HG03196 (cell line): ENCODE data around the gene NEGR1.

ENCODE experiments used
- ATAC-seq: cut with Tn5 transposase; IDR thresholded peaks from one replicate; pipeline ENCODE4 v1.9.1; 2021; ENCODE audit not compliant: unreplicated experiment

NEGR1 gene

DNA sequence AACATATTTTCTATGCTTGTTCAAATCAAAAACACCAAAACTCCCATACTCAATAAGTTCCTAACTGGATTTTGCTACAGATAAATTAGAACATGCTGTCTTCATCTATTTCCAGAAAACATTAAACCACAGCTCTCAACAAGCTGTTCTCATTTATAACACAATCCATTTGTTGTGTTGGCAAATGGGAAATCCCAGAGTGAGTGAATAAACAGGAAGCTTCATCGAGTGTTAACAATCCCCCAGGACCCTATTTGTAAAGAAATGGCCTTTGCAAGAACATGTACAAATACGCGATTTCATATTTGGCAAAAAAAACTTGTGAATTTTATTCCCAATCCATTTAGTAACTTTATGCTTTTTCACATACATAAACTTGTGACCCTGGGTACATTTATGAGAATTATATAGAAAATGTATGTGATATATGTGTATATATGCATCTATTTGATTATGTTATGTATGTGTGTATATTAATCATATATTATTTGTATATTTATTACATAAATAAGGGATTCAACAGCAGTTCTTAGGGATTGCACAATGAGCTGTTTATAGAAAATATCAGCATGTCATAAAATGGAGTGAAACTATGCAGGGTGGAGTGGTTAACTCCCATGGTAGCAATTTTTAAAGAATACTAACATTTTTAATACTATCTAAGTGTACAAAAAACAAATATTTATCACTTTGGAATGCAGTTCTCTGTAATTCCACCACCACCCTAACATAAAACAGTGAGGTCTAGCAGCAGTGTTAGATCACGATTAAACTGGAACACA lies 160.0 kb downstream of the NEGR1 start:
- ATAC-seq: no peak

DNA sequence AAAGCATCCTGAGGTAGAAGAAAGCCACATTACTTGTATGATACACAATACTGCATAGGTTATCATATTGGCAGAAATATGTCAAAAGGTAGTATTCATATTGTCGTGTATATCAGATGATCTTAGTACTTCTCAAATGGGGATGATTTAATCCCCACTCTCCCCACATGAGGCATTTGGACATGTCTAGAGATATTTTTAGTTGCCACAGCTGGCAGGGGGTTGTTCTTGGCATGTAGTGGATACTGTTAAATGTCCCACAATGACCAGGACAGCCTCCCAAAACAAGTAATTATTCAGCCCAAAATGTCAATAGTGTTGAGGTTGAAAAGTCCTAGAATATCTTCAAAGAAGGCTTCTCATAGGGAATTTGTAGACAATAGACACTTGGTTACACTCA lies 162.8 kb downstream of the NEGR1 start:
- no peak for ATAC-seq

DNA sequence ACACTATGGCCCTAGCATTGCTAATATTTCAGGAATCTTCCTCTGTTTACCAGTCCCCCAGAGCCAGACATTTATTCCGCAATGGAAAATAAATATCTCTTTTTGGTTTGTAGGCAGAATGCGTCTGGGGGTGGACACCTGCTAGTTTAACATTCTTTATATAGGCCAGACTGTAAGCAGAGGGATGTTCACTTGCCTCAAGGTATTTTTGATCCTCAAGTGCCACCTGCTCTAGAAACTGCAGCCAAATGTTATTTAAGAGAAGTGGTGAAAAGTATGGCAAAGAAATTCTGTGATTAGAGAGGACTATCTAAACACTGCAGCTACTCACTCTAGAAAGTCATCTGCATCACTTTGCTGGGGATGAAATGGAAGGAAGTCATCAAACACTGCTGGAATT lies 164.7 kb downstream of the NEGR1 start:
- no peak for ATAC-seq

DNA sequence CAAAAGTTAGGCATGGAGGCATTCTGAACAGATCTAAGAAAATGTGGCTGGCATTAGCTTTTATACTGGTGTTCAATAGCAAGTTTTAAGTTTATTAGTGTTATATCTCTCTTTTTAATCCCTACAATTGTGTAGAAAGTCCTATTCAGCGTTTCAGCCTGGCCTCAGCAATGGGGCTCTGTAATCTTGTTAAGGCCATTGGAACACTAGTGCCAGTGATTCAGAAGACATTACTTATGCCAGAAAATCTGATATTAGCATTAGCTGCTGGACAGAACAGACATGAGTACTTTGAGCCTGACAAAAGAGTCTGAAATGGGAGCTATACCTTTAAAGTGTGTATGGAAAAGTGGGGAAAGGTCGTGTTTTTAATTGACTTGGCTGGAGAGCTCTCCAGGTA lies 167.0 kb downstream of the NEGR1 start:
- ATAC-seq: no peak

DNA sequence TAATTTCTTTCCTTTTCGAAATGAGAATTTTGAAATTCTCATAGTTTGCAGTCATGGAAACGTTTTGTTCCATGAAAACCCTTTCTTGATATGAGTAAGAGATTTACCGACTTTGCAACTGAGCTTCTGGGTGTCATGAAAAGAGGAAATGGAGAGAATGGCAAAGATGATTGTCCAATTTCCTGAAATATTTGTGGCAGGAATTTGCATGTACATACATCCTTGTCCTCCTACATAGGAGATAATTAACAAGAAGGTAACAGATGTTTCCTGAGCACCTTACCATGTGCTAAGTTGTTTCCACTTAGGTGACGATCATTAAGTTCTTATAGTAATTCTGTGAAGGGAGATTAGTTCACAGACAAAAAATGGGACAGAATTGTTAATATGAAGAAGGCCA lies 170.7 kb downstream of the NEGR1 start:
- ATAC-seq: no peak

DNA sequence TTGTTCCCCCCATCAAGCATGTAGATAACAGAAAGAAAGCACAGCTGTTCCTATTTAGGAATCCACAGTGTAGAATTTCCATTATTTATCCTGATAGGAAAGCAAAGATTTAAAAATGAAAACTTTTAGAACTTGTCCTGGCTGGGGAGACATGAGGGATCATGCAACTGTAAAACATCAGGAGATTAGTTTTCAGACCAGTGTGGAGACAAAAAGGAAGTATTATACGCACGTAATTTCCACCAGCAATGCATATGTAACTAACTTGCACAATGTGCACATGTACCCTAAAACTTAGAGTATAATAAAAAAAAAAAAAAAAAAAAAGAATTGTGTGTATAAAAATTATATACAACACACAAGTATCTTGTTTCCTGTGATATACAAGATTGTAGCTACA lies 172.4 kb downstream of the NEGR1 start:
- ATAC-seq: no peak

DNA sequence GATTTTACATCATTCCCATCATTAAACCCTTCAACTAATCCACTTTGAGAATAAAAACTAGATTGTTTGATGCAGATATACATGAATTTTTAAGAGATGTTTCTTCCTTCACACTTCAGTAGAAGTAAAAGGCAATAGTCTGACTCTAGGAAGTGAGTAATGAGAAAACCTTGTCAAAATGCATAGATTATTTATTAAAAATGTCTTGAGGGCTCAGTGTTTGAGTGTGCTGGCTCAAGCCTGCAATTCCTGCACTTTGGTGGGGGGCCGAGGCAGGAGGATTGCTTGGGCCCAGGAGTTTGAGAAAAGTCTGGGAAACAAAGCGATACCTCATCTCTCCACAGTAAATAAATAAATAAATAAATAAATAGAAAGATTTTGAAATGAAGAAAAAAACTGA lies 177.1 kb downstream of the NEGR1 start:
- no peak for ATAC-seq

DNA sequence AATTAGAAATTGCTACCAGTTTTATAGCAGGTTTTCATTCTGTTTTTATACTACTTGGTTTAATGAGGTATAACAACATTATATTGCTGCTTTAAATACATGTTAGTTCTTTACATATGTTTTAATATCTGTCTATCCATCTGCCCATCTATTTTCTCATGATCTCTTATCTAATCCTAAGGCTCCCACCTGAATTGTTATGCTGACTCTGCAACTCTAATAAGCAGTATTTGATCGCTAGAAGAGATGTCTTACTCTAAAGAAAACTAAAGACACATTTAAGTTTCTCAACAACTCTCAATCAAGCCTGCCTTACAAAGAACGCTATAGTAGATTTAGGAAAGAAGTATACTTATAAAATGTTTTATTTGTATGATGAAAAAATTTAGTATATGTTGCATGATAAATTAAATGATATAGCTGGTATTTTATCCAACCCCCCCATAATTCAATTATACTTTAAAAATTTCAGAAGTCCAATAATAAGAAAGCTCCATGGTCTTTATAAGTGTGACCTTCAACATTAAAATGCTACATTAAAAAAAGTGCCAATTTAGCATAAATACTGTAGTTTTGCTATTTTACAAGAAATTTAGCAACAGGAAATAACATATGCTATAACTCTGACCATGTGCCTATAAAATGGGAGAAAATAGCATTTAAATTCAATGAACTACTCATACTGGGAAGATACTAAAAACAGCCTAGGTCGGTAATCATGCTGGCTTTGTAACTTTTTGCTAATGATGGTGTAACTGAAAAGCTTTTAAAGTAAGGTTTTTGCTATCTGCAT lies 180.3 kb downstream of the NEGR1 start:
- no peak for ATAC-seq

DNA sequence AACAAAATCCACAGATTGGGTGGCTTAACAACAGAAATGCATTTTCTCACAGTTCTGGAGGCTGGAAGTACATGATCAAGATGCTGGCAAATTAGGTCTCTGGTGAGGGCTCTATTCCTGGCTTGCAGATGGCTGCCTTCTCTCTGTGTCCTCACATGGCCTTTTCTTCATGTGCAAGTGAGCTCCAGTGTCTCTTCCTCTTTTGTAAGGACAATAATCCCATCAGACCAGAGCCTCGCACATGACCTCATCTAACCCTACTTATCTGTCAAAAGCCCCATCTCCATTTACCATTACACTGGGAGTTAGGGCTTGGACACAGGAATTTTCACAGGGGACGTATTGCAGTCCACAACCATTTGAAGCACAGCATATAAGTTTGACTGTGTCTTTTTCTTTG lies 181.6 kb downstream of the NEGR1 start:
- ATAC-seq: no peak

DNA sequence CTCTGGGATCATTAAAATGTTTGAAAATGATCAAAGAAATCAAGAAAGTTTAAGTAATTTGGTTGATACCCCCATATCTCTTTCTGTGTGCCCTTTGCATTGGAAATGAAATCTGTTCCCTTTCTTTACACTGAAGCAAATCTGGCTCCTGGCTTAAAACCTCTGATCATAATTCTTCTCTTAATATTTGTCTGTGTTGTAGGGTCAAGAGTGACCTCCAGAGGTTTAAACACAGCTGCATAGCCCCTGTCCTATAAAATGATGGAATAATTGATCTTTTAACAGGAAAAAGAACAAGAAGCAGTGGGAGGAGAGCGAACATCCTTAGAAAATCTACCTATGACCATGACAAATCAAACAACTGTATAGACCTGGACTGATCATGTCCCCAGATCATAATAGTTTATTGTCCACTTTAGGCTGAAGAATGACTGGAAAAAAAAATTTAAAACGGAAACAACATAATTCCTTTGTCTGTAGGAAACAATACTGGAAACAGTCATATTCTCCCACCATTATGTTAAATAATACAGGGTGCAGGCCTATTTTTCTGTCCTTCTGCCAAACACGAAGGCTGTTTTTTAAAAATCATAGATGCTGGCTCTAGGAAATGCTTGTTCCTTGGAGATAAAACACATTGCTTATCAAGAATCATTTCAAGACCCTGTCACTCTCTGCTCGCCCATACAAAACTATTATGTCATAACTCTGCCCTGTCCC lies 184.3 kb downstream of the NEGR1 start:
- ATAC-seq: no peak

DNA sequence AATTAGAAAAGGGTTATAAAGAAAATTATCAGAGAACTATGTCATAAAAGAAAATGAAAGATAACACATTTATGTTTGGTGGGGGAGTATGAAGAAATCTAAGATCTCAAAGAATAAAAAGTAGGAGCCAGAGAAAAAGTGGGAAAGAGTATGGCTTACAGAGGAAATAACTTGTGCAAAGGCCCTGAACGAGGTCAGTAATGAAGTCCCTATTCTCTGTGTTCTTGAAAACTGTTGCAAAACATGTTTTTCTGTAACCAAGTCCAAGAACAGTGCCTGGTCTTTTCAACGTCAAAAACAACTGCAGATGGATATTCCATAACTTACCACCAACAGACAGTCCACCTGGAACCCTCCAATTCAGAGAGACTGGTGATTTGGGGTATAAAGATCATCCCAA lies 188.1 kb downstream of the NEGR1 start:
- no peak for ATAC-seq

DNA sequence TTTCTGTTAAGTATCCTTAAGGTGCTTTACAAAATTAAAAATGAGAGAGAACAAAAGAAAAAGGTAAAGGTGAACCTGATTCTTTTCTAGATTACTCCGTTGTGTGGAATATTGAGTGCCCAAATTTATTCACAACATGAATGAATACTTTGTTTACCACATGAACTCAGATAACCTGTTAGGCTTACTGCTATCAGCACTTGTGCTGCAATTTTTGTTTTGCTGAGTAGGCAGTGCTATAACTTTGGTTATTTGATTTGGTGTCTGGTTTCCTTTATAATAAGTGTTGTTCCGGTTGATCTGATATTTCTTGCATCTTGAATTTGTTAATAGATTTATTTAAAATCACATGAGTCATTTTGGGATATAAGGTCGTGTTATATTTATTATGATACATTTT lies 195.9 kb downstream of the NEGR1 start:
- no peak for ATAC-seq

DNA sequence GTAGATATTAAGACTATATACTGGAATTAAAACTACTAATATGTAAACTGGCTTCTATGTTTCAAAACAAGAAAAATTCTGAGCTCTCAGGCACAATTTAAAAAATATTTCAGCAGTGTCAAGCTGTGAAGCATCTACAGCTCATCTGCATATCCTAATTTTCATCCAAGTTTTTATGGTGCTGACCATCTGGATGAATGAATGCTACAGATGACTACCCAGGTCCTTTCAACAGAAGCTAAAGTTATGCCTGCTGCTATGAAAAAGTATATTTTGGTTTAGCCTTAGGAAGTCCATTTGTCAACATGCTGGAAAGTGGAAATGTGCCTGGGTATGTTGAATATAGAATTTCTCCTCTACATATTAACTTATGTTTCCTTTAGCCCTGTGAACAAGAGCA lies 206.9 kb downstream of the NEGR1 start:
- no peak for ATAC-seq

DNA sequence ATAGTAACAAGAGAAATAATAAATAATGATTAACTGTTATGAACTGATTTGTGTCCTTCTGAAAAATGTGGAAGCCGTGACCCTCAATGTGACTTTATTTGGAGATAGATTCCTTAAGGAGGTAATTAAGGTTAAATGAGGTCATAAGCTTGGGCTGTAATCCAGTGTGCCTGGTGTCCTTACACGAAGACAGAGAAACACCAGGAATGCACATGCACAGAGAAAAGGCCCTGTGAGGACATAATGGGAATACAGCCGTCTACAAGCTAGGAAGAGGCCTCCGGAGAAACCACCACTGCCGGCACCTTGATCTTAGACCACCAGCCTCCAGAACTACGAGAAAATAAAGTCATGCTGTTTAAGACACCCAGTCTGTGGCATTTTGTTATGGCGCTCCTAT lies 215.9 kb downstream of the NEGR1 start:
- no peak for ATAC-seq

DNA sequence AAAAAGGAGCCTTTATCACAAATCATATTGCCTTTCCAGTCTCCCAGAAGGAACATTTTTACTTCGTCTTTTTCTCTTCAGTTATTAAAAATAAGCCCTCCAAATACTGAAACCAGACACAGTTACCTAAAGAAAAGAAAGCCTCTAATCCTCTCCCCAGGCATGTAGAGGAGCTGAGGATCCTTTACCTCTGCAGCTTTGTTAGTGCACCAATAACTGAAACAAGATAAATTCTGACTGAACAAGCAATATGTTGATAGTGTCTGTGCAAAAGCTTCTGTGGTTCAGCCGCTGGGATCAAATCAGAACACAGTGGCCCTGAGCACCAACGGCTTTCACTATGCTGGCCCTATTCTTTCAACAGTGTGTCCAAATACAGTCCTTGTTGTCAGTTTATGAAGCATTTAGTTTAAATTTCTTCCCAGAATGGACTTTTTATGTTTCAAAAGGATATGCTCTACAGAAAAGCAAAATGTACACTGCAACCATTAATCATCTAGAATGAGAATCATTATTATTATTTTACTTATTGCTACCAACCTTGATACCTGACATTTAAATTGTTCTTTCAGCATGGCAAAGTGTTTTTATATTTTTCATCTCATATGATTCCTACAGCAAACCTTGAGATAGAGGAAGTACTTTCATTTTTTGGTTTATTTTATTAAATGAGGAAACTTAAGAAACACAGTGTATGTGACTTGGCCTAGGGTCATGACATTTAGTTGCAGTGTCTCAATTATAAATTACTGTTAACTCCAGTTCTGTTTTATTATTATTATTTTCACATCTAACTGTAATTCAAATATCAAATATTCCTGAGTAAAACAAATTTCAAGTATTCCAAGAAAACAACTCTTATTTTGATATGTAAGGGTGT lies 217.9 kb downstream of the NEGR1 start:
- ATAC-seq: no peak

DNA sequence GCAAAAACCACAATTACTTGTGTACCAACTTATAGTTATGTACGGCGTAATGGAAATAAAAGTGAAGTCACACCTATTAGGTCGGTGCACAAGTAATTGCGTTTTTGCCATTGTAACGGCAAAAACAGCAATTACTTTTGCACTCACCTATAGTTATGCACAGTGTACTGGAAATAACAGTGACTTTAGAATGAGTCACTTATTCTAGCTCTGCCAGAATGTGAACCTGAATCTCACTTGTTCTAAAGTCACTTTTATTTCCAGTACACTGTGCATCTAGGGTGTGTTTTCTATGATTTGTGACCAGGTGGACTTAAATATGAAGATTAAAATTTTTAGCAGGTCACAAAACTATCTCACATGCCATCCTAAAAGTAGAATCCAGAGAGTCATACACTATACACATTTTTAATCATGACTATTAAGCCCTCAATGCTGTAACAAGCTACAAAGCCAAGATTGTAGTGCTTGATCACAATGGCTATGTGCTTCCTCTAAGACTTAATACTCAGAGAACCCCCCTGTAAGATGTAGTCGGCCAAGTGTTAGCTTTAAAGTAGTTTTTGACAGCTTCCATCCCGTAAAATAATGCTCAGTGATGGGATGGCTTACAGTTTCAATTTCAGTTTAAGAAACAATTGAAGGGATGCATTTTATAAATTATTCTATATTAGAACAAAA lies 218.8 kb downstream of the NEGR1 start:
- no peak for ATAC-seq

DNA sequence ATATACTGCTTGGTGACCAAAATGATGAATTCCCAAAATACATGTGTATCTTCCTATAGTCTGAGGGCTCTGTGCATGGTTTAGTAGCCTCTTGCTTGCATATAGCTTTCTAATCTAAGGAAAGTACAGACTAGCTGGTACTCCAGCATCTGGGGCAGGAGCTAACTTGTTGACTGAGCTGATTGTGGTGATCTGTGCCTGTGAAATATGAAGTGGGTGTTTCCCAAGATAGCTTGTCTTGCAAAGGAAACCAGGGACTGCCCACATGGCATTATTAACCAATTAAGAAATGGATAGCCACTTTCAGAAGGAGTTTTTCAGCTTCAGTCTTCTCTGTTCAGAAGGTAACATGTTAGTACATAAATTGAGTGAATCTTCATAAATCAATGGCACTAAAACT lies 219.8 kb downstream of the NEGR1 start:
- no peak for ATAC-seq

DNA sequence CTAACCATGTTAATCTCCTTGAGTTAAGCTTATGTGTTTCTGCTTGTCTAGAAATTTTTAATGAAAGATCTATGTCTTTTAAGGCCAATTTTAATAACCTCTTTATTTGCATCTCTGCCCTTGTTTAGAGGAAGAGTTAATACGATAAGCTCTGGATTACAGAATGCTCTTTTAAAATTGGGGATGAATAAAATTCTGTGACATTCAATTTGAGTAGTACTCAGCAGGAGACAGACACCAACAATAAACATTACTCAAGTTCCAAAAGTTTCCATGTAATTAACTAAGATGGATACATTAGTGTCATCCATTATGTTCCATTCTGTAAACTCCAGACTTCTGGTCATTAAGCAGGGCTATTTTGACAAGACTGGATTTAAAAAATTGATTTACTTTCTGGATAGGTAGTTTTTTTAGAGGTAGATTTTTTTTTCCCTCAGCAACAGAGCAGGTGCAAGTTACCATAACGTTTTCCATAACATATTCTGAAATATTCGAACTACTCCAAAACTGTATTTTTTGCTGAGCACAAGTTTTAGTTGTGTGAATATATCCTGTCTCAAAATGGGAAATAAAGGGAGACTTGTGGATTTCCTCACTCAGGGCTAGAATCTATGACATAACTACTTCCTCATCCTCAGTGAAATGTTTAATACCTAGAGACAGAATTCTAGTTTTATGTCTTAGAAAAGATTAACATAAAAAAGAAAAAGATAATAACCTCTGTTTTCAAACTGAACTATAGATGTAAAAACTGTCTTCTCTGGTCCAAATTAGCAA lies 221.7 kb downstream of the NEGR1 start:
- ATAC-seq: no peak

DNA sequence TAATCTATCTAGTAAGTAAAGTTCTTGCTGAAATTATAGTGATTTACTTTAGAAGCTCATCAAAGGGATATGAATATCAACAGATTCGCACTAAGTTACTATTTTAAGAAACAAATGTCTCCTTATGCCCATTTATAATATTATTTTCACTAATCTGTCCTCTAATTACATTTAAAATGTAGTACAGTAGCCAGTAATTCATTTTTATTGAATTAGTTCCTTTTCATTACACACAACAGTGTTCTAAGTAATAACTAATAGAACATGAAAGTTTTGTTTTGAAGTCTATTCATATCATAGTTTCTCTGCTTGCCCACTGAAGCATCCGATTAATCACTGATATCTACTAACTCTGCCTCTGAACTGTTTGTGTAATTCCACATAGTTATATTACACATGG lies 225.8 kb downstream of the NEGR1 start:
- no peak for ATAC-seq

DNA sequence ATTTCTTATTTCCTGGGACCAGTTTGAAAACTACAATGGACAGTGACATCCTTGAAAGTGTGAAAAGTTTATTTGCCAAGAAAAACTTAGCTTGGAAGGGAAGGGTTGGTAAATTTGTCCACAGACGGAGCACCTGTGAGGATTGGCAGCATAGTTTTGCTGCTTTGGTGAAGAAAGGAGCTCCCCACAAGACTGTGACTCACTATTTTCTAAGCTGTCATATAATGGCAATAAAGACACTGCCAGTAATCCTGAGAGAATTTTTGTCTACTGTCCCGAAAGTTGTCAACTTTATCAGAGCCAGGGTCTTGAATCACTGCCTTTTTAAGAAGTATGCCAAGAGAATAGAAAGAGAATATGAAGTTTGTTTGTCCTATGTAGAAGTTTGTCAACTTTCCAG lies 230.8 kb downstream of the NEGR1 start:
- ATAC-seq: no peak
